ENCODE results near the gene CDH24. TPM values are rescaled to one million over a fixed set of nuclear protein-coding genes. Genes with fewer than 3 reads are reported as not detected.
A peak's percentile ranks its signal among the peaks of the same experiment; 100 is the strongest.

Gene CDH24
- total RNA-seq, 1 donor from 2014 or later: 1.3 TPM

DNA sequence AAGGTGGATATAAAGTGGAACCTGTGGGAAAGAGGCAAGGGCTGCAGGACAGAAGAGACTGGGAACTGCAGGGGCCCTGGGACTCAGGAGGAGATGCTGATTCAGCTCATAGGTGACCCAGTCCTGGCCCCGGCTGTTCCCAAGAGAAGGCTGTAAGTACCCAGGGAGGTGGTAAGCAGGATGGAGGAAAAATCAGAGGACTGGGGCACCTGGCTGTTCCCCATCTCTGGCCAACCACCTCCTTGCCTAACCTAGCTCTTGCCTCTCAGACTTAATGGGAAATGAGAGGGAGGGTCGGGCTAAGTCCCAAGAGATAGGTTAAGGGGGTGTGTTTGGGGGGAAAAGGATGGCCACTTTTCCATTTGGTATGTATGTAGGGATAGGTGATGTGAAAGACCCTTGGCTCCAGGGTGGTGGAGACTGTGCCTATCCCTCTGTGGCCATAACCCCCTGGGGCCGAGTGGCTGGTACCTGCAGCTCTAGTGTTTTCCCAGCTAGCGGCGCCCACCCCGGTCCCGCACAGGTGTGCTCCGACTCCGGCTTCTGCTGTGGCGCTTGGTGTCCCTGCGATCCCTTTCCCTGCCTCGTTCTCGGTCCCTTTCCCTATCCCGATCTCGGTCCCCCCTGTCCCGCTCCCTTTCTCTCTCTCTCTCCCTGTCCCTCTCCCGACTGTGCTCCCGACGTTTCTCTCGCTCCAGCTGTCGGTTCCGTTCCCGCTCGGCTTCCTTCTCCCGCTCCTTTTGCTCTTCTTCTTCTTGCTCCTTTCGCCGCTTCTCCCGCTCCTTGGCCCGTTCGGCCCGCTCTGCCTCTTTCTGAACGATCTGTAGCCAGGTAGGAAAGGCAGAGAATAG, 1.6 kb upstream of the CDH24 start:
- DNase-seq: no peak
- H3K4me3 Mint-ChIP-seq: no peak overlapping the region

GRCh38 chr14:23057757-23058653, 685 bp upstream of the CDH24 start:
- no peak overlapping the region for H3K27ac Mint-ChIP-seq
- peak; percentile 80 for DNase-seq
- H3K4me3 Mint-ChIP-seq: peak overlapping the region; percentile 88
- no peaks in the 10 kb centered on the region for H3K9me3 Mint-ChIP-seq
- peaks cover 18% of the 10 kb centered on the region for H3K4me1 Mint-ChIP-seq
- ChIA-PET CTCF (interaction anchor here (0.6 to 10.5 kb wide), 31 partner anchors 8 to 779 kb away, joined by 3 to 284 read pairs (median 4); partner anchors contain the start of genes ABHD4, AJUBA, HAUS4 and OXA1L), POLR2A (interaction anchor here (0.6 to 3.6 kb wide), 16 partner anchors 11 to 488 kb away, joined by 3 to 26 read pairs (median 4); partner anchors contain the start of genes ACIN1, AJUBA, C14orf119 and HAUS4)
- TF ChIP-seq, protein P1, sequence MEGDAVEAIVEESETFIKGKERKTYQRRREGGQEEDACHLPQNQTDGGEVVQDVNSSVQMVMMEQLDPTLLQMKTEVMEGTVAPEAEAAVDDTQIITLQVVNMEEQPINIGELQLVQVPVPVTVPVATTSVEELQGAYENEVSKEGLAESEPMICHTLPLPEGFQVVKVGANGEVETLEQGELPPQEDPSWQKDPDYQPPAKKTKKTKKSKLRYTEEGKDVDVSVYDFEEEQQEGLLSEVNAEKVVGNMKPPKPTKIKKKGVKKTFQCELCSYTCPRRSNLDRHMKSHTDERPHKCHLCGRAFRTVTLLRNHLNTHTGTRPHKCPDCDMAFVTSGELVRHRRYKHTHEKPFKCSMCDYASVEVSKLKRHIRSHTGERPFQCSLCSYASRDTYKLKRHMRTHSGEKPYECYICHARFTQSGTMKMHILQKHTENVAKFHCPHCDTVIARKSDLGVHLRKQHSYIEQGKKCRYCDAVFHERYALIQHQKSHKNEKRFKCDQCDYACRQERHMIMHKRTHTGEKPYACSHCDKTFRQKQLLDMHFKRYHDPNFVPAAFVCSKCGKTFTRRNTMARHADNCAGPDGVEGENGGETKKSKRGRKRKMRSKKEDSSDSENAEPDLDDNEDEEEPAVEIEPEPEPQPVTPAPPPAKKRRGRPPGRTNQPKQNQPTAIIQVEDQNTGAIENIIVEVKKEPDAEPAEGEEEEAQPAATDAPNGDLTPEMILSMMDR (IDR thresholded peaks at IDR 0.05): peak; percentile 58
- peaks cover 46% of the 10 kb centered on the region for H3K36me3 Mint-ChIP-seq (ENCODE audit: low read depth)
- peaks cover 2% of the 10 kb centered on the region for H3K27me3 Mint-ChIP-seq
- peak; percentile 73 for ATAC-seq (ENCODE audit: low read depth)
- intact Hi-C loops (cut with micrococcal nuclease): loop anchor here (1.0 to 10.0 kb wide), 13 partner anchors 11 to 743 kb away; partner anchors contain the start of genes LRP10 and PRMT5

More for the DNA sequence above, 1.6 kb upstream of the CDH24 start:
- TF ChIP-seq, protein P1 (IDR thresholded peaks at IDR 0.05): no peak
- CTCF ChIA-PET: interaction anchor here (0.6 to 10.5 kb wide), 24 partner anchors 9 to 780 kb away, joined by 3 to 284 read pairs (median 4); partner anchors contain the start of genes ABHD4, AJUBA, OXA1L and PABPN1
- intact Hi-C loops (cut with micrococcal nuclease): loop anchor here (1.0 to 10.0 kb wide), 11 partner anchors 10 to 744 kb away; partner anchors contain the start of genes LRP10 and PRMT5
- peaks cover 18% of the 10 kb centered on the region for H3K4me1 Mint-ChIP-seq
- H3K36me3 Mint-ChIP-seq (ENCODE audit: low read depth): peaks cover 55% of the 10 kb centered on the region
- no peak for ATAC-seq (ENCODE audit: low read depth)
- no peaks in the 10 kb centered on the region for H3K9me3 Mint-ChIP-seq
- POLR2A ChIA-PET: interaction anchor here (0.6 to 3.6 kb wide), 11 partner anchors 10 to 236 kb away, joined by 3 to 26 read pairs (median 7); partner anchors contain the start of genes ACIN1, AJUBA, C14orf119 and PSMB5
- H3K27me3 Mint-ChIP-seq: peaks cover 2% of the 10 kb centered on the region
- H3K27ac Mint-ChIP-seq: no peak overlapping the region

- H3K36me3 Mint-ChIP-seq (ENCODE audit: low read depth): peaks cover 32% of the 10 kb centered on the region
- TF ChIP-seq, protein P1 (IDR thresholded peaks at IDR 0.05): no peak
- H3K9me3 Mint-ChIP-seq: no peaks in the 10 kb centered on the region
- DNase-seq (peak; percentile 64), ATAC-seq (ENCODE audit: low read depth) (peak; percentile 73)
- peaks cover 18% of the 10 kb centered on the region for H3K4me1 Mint-ChIP-seq
- intact Hi-C loops (cut with micrococcal nuclease): loop anchor here (1.0 to 10.0 kb wide), 6 partner anchors 34 to 742 kb away; partner anchors contain the start of gene LRP10
- CTCF ChIA-PET: interaction anchor here (1.1 to 10.5 kb wide), 5 partner anchors 13 to 84 kb away, joined by 4 to 284 read pairs (median 18); partner anchors contain the start of gene AJUBA
- POLR2A ChIA-PET: interaction anchor here (2.0 to 3.3 kb wide), 4 partner anchors 39 to 74 kb away, joined by 8 to 18 read pairs (median 12); partner anchors contain the start of genes ACIN1, AJUBA and C14orf119
- peak overlapping the region; percentile 13 for H3K27ac Mint-ChIP-seq
- peak overlapping the region; percentile 79 for H3K4me3 Mint-ChIP-seq
- H3K27me3 Mint-ChIP-seq: peaks cover 2% of the 10 kb centered on the region
These were observed 970 bp downstream of the CDH24 start for GRCh38 chr14:23056145-23056955.

DNA sequence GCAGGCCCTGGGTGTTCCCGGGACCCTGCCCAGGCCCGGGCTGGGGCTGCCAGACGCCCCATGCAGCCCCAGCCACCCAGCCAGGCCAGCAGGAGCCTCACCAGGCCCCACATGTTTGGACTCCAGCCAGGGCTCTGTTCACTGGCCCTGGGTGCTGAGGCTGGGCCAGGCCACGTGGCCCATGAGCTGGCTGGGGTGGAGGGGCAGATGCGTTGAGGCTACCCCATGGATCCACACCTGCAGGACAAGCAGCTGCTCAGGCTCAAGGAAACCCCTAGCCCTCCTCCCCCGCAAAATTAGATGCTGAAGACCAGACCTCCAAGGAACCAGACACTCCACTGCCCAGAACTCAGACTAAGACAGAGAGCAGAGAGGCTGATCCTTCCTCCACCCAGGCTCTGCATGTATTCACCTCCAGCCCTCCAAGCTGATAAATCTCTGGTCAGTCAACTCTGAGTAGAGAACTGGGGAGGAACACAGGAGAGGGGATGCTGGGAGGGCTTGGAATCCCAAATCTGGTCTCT, 1.6 kb downstream of the CDH24 start:
- POLR2A ChIA-PET: interaction anchor here (2.0 to 2.2 kb wide), 2 partner anchors 49 to 74 kb away, joined by 8 to 11 read pairs; partner anchors contain the start of gene AJUBA

More for the DNA sequence above, 1.6 kb downstream of the CDH24 start:
- ATAC-seq (ENCODE audit: low read depth) (no peak), DNase-seq (no peak)
- Mint-ChIP-seq H3K4me1 (peaks cover 18% of the 10 kb centered on the region), H3K27me3 (peaks cover 2% of the 10 kb centered on the region), H3K4me3 (peak overlapping the region; percentile 79), H3K27ac (no peak overlapping the region), H3K9me3 (no peaks in the 10 kb centered on the region), H3K36me3 (ENCODE audit: low read depth) (peaks cover 25% of the 10 kb centered on the region)
- intact Hi-C loops (cut with micrococcal nuclease): loop anchor here (1.0 to 10.0 kb wide), 6 partner anchors 33 to 741 kb away; partner anchors contain the start of gene LRP10
- CTCF ChIA-PET: interaction anchor here (1.8 to 10.5 kb wide), 4 partner anchors 13 to 83 kb away, joined by 6 to 284 read pairs (median 14); partner anchors contain the start of gene AJUBA
- TF ChIP-seq, protein P1 (IDR thresholded peaks at IDR 0.05): no peak

Measured in activated B cell treated with CpG ODN at 0.5 μM for 24 hours (primary cell).